NT2/D1 (cell line): ENCODE results near the gene PLEKHA3.

Experiments used
- SUZ12 ChIP-seq: IDR thresholded peaks from 2 replicates; pipeline ENCODE4 v1.6.1; 2011; ENCODE audit not compliant: insufficient read length, insufficient read depth; ENCODE audit errors: extremely low read depth
- YY1 ChIP-seq: IDR thresholded peaks from 2 replicates; pipeline ENCODE4 v1.6.1; 2011; ENCODE audit not compliant: insufficient read length, insufficient read depth

DNA sequence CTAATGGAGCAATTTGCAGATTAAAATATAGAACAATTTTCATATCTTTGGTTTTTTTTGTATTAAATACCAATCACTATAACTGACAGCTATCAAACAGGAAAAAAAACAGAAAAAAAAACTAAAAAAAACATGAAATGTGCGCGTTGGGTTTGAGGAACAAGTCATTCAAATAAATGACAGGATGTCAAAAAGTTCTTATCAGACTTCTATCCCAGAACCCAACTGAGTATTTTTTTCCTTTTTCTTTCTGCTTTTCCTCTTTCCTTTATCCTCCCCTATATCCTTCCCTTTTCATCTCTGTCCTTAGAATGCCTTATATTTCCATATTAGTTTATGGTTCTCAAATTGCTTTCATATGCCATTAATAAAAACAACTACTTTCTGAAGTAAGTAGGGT is 43.6 kb upstream of the PLEKHA3 start:
- TF ChIP-seq YY1 (no peak), SUZ12 (no peak)
